ENCODE results near the gene MIXL1. TPM values are rescaled to one million over a fixed set of nuclear protein-coding genes. Genes with fewer than 3 reads are reported as not detected.

MIXL1 gene
- total RNA-seq, 1 experiment from 2014 or later: 4.7 TPM

DNA sequence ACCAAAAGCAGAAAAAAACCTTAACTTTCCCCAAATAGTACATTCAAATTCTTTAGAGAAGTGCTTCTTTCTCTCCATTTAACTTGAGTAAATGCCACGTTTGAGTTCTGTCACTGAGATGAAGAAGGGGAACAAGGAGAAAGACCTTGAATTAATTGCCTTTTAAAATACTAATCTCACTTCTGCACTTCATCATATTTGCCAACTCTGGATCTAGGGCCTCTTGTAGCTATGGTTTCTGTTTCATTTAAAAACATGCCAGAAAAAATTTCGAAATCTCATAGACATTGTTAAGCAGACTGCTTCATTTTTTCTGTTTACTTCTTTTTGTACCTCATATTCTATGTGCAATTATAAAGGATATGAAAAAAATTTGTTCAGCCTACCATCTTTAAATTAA is 24.6 kb downstream of the MIXL1 start:
- Histone ChIP-seq H3K23me2 (ENCODE audit: insufficient read length, low read depth, low read length, poor library complexity, severe bottlenecking) (no peaks in the 10 kb centered on the region), H4K8ac (replicated peaks; ENCODE audit: insufficient read length, low read depth, low read length) (no peak overlapping the region), H3K9me3 (ENCODE audit: control insufficient read depth, low read depth, low read length) (no peaks in the 10 kb centered on the region), H3K18ac (ENCODE audit: insufficient read length, low read depth, low read length) (no peak overlapping the region), H2BK12ac (ENCODE audit: insufficient read length, low read depth, low read length) (no peak overlapping the region), H3K14ac (ENCODE audit: insufficient read depth, low read length) (no peak overlapping the region), H3K4ac (ENCODE audit: low read depth, low read length) (no peak overlapping the region), H4K5ac (ENCODE audit: insufficient read length, low read depth, low read length) (no peak overlapping the region), H3T11ph (ENCODE audit: low read length) (no peak overlapping the region), H3K79me1 (ENCODE audit: insufficient read depth, low read depth, low read length, poor library complexity, severe bottlenecking) (no peaks in the 10 kb centered on the region), H3K23ac (ENCODE audit: insufficient read length, low read depth, low read length) (no peak overlapping the region), H2BK120ac (ENCODE audit: low read depth, low read length, poor library complexity, severe bottlenecking) (no peak overlapping the region), H4K91ac (ENCODE audit: insufficient read length, low read depth, low read length) (no peak overlapping the region), H2AFZ (ENCODE audit: low read length) (no peak overlapping the region), H2BK15ac (ENCODE audit: low read depth, low read length) (no peak overlapping the region), H3K56ac (ENCODE audit: insufficient read length, low read depth, low read length) (no peak overlapping the region), H3K4me2 (ENCODE audit: insufficient read depth, insufficient read length, low read length) (no peak overlapping the region), H3K9ac (ENCODE audit: extremely low read depth, insufficient read length, low read length) (no peak overlapping the region), H2BK5ac (ENCODE audit: insufficient read length, low read length) (no peak overlapping the region), H2AK5ac (ENCODE audit: insufficient read length, low read length) (no peak overlapping the region), H3K79me2 (ENCODE audit: insufficient read depth, low read length) (no peaks in the 10 kb centered on the region), H3K4me1 (ENCODE audit: insufficient read depth, low read length) (no peaks in the 10 kb centered on the region), H4K20me1 (ENCODE audit: control insufficient read depth, insufficient read depth, insufficient read length) (no peaks in the 10 kb centered on the region), H3K27ac (ENCODE audit: insufficient read length, low read depth, low read length) (no peak overlapping the region), H2BK20ac (ENCODE audit: low read depth, low read length, poor library complexity, severe bottlenecking) (no peak overlapping the region), H3K27me3 (ENCODE audit: insufficient read depth, low read length) (no peaks in the 10 kb centered on the region)
- no peak for TF ChIP-seq CTCF (conservative IDR thresholded peaks at IDR 0.05)
- WGBS (ENCODE audit: extremely low coverage, insufficient read length, low lambda C conversion rate): no CpG with 5 or more reads among the region's 2 CpGs
- Mint-ChIP-seq H3K9me3 (no peaks in the 10 kb centered on the region), H3K4me3 (no peak overlapping the region), H3K27ac (no peak overlapping the region), H3K27me3 (ENCODE audit: low read depth) (no peaks in the 10 kb centered on the region), H3K36me3 (ENCODE audit: insufficient read depth in 1 of 3, low read depth in 3 of 3) (peaks cover 8 to 40% (median 31%) of the 10 kb centered on the region in 3 experiments; a peak in 6 of 7 replicates), H3K4me1 (no peaks in the 10 kb centered on the region)
- no peak for DNase-seq
